ENCODE measurements around the gene HDHD3. TPM values are rescaled to one million over a fixed set of nuclear protein-coding genes. Genes with fewer than 3 reads are reported as not detected.

Gene HDHD3
- polyA plus RNA-seq, 1 of the 3 experiments (the other 2 are of a cell fraction), result 17.1 TPM

- Histone ChIP-seq H3K9ac (no peak overlapping the region), H3K4me2 (no peak overlapping the region), H3K27ac (ENCODE audit: low read depth in 2 of 2, low read length in 1 of 2) (no peak overlapping the region), H3F3A (replicated peaks; ENCODE audit: insufficient read depth) (no peaks in the 10 kb centered on the region), H3K27me3 (ENCODE audit: insufficient read depth) (no peaks in the 10 kb centered on the region), H3K4me1 (ENCODE audit: control insufficient read depth in 1 of 2, insufficient read depth in 2 of 2, low read depth in 1 of 2, low read length in 1 of 2) (no peaks in the 10 kb centered on the region), H3K9me2 (no peaks in the 10 kb centered on the region), H4K20me1 (ENCODE audit: insufficient read depth) (no peaks in the 10 kb centered on the region), H2AFZ (ENCODE audit: low read depth) (no peak overlapping the region), H3K9me3 (no peaks in the 10 kb centered on the region), H3K36me3 (replicated peaks in 1 of 2; ENCODE audit: control insufficient read depth in 1 of 2, insufficient read depth in 2 of 2, low read length in 1 of 2) (no peaks in the 10 kb centered on the region), H3K79me2 (ENCODE audit: insufficient read depth) (no peaks in the 10 kb centered on the region), H3K4me3 (ENCODE audit: low read depth in 2 of 2, low read length in 1 of 2) (no peak overlapping the region)
- ChIA-PET POLR2A (no interaction called here), CTCF (no interaction called here)
- no peak for TF ChIP-seq NRF1 (IDR thresholded peaks at IDR 0.05; ENCODE audit: low read depth, low read length)
- 70% methylated on average over 4 of the region's 4 CpGs for WGBS (ENCODE audit: low lambda C conversion rate)
- DNase-seq, result no peak
Measured at GRCh38 chr9:113417370-113417769, 40.6 kb upstream of the HDHD3 start.

DNA sequence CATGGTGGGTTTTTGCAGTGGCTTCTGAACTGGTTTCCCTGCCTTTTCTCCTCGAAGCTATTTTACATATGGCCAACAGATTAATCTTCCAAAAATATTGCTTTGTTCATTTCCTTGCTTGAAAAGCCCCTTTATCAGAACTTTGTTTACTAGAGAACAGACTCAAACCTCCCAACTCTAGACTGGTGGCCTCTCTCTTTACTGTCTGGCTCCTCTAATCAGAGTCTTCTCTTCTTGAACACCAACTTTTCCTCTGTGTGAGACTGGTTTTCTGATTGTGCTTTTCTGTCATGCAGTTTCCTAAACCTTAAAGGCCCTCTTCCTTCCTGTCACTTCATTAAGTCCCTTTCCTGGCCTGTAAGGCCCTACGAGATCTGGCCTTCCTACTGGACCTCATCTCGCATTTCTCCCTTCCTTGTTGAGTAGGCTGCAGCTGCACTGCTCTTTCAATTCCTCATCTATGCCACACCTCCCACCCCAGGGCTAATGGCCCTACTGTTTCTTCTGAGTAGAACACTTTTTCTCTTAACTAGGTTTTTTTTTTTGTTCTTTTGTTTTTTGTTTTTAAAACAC, 39.4 kb upstream of the HDHD3 start:
- no peaks in the 10 kb centered on the region for H3K36me3 ChIP-seq (replicated peaks in 1 of 2; ENCODE audit: control insufficient read depth in 1 of 2, insufficient read depth in 2 of 2, low read length in 1 of 2)
- no peaks in the 10 kb centered on the region for H3K9me3 ChIP-seq
- H2AFZ ChIP-seq (ENCODE audit: low read depth), result no peak overlapping the region
- H3K9me2 ChIP-seq, result no peaks in the 10 kb centered on the region
- TF ChIP-seq RCOR1 (IDR thresholded peaks at IDR 0.05; ENCODE audit: low read length), result no peak
- no peak for TF ChIP-seq MXI1 (IDR thresholded peaks at IDR 0.05; ENCODE audit: low read depth, low read length)
- no peak for TF ChIP-seq SMC3 (IDR thresholded peaks at IDR 0.05; ENCODE audit: low read depth, low read length)
- TF ChIP-seq, protein P1, sequence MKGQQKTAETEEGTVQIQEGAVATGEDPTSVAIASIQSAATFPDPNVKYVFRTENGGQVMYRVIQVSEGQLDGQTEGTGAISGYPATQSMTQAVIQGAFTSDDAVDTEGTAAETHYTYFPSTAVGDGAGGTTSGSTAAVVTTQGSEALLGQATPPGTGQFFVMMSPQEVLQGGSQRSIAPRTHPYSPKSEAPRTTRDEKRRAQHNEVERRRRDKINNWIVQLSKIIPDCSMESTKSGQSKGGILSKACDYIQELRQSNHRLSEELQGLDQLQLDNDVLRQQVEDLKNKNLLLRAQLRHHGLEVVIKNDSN (IDR thresholded peaks at IDR 0.05; ENCODE audit: borderline replicate concordance, low read depth), result no peak
- TF ChIP-seq TCF12 (IDR thresholded peaks at IDR 0.05), result no peak
- no peak for TF ChIP-seq YY1 (IDR thresholded peaks at IDR 0.05; ENCODE audit: low read depth)
- no peak for TF ChIP-seq TEAD4 (IDR thresholded peaks at IDR 0.05; ENCODE audit: borderline replicate concordance, insufficient read depth)
- TF ChIP-seq, protein P2, sequence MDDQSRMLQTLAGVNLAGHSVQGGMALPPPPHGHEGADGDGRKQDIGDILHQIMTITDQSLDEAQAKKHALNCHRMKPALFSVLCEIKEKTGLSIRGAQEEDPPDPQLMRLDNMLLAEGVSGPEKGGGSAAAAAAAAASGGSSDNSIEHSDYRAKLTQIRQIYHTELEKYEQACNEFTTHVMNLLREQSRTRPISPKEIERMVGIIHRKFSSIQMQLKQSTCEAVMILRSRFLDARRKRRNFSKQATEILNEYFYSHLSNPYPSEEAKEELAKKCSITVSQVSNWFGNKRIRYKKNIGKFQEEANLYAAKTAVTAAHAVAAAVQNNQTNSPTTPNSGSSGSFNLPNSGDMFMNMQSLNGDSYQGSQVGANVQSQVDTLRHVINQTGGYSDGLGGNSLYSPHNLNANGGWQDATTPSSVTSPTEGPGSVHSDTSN (IDR thresholded peaks at IDR 0.05), result no peak
- TF ChIP-seq TAF1 (IDR thresholded peaks at IDR 0.05; ENCODE audit: borderline replicate concordance, low read depth, low read length), result no peak
- no peak for TF ChIP-seq EP300 (IDR thresholded peaks at IDR 0.05; ENCODE audit: borderline replicate concordance in 1 of 2, low read depth in 1 of 2, low read length in 1 of 2)
- TF ChIP-seq EZH2phosphoT487 (IDR thresholded peaks at IDR 0.05; ENCODE audit: borderline replicate concordance, low read depth), result no peak
- TF ChIP-seq, protein P3, sequence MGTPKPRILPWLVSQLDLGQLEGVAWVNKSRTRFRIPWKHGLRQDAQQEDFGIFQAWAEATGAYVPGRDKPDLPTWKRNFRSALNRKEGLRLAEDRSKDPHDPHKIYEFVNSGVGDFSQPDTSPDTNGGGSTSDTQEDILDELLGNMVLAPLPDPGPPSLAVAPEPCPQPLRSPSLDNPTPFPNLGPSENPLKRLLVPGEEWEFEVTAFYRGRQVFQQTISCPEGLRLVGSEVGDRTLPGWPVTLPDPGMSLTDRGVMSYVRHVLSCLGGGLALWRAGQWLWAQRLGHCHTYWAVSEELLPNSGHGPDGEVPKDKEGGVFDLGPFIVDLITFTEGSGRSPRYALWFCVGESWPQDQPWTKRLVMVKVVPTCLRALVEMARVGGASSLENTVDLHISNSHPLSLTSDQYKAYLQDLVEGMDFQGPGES (IDR thresholded peaks at IDR 0.05; ENCODE audit: low read depth, low read length), result no peak
- TF ChIP-seq MEF2A (IDR thresholded peaks at IDR 0.05; ENCODE audit: borderline replicate concordance, low read depth), result no peak
- TF ChIP-seq GATA2 (CRISPR knock-in tag; IDR thresholded peaks at IDR 0.05), result no peak
- TF ChIP-seq FOXM1 (IDR thresholded peaks at IDR 0.05; ENCODE audit: low read depth), result no peak
- no peak for TF ChIP-seq JUND (IDR thresholded peaks at IDR 0.05)
- no peak for TF ChIP-seq RXRA (IDR thresholded peaks at IDR 0.05; ENCODE audit: borderline replicate concordance, low read depth)
- TF ChIP-seq RAD21 (IDR thresholded peaks at IDR 0.05; ENCODE audit: low read length), result no peak
- H3K79me2 ChIP-seq (ENCODE audit: insufficient read depth), result no peaks in the 10 kb centered on the region
- H3K4me1 ChIP-seq (ENCODE audit: control insufficient read depth in 1 of 2, insufficient read depth in 2 of 2, low read depth in 1 of 2, low read length in 1 of 2), result no peaks in the 10 kb centered on the region
- H3F3A ChIP-seq (replicated peaks; ENCODE audit: insufficient read depth), result peaks cover 5% of the 10 kb centered on the region
- ChIA-PET CTCF (interaction anchor here (1.2 to 1.4 kb wide), 2 partner anchors 175 to 266 kb away, joined by 3 read pairs; no protein-coding TSS in a partner anchor), POLR2A (no interaction called here)
- no peak for DNase-seq
- WGBS (ENCODE audit: low lambda C conversion rate), result 65% methylated on average over 3 of the region's 3 CpGs
- H3K27ac ChIP-seq (ENCODE audit: low read depth in 2 of 2, low read length in 1 of 2), result no peak overlapping the region
- H3K27me3 ChIP-seq (ENCODE audit: insufficient read depth), result no peaks in the 10 kb centered on the region
- no peak overlapping the region for H3K9ac ChIP-seq
- H4K20me1 ChIP-seq (ENCODE audit: insufficient read depth), result no peaks in the 10 kb centered on the region
- no peak overlapping the region for H3K4me2 ChIP-seq
- H3K4me3 ChIP-seq (ENCODE audit: low read depth in 2 of 2, low read length in 1 of 2), result no peak overlapping the region

Measured in SK-N-SH (cell line).